Measurements from ENCODE around the gene LRRN2. TPM values are rescaled to one million over a fixed set of nuclear protein-coding genes. Genes with fewer than 3 reads are reported as not detected.

LRRN2 gene
- total RNA-seq, 2 donors from 2014 or later = 6.6 to 8.2 TPM

GRCh38 chr1:204583909-204584632 is 101.5 kb downstream of the LRRN2 start:
- no peak overlapping the region for H3K4me3 ChIP-seq
- H3K9me3 ChIP-seq = no peaks in the 10 kb centered on the region
- H3K4me1 ChIP-seq = peaks cover 0 to 3% of the 10 kb centered on the region in 2 donors
- H3K27me3 ChIP-seq = no peaks in the 10 kb centered on the region
- no peak for TF ChIP-seq CTCF (IDR thresholded peaks at IDR 0.05)
- H3K36me3 ChIP-seq = no peaks in the 10 kb centered on the region
- no peak overlapping the region for H3K27ac ChIP-seq
- no peak for DNase-seq (ENCODE audit: low spot score)

GRCh38 chr1:204581759-204582158 is 103.8 kb downstream of the LRRN2 start:
- Histone ChIP-seq H3K4me1 (peaks cover 0 to 11% of the 10 kb centered on the region in 2 donors), H3K36me3 (no peaks in the 10 kb centered on the region), H3K4me3 (no peak overlapping the region), H3K27me3 (no peaks in the 10 kb centered on the region), H3K27ac (no peak overlapping the region), H3K9me3 (no peaks in the 10 kb centered on the region)
- no peak for DNase-seq (ENCODE audit: low spot score)
- no peak for TF ChIP-seq CTCF (IDR thresholded peaks at IDR 0.05)

- Histone ChIP-seq H3K9me3 (no peaks in the 10 kb centered on the region), H3K36me3 (no peaks in the 10 kb centered on the region)
- DNase-seq (ENCODE audit: low spot score) = no peak
Observed at GRCh38 chr1:204580862-204581261, 104.7 kb downstream of the LRRN2 start.

GRCh38 chr1:204579681-204580080 is 105.9 kb downstream of the LRRN2 start:
- H3K4me3 ChIP-seq = no peak overlapping the region
- no peak overlapping the region for H3K27ac ChIP-seq

More at GRCh38 chr1:204580862-204581261, 104.7 kb downstream of the LRRN2 start:
- H3K27ac ChIP-seq = no peak overlapping the region
- H3K4me3 ChIP-seq = no peak overlapping the region
- H3K27me3 ChIP-seq = no peaks in the 10 kb centered on the region
- no peak for TF ChIP-seq CTCF (IDR thresholded peaks at IDR 0.05)
- peaks cover 0 to 11% of the 10 kb centered on the region in 2 donors for H3K4me1 ChIP-seq

GRCh38 chr1:204578867-204579664 is 106.5 kb downstream of the LRRN2 start:
- no peak for DNase-seq (ENCODE audit: low spot score)
- Histone ChIP-seq H3K27me3 (no peaks in the 10 kb centered on the region), H3K36me3 (no peaks in the 10 kb centered on the region), H3K9me3 (no peaks in the 10 kb centered on the region), H3K4me1 (peaks cover 0 to 25% of the 10 kb centered on the region in 2 donors), H3K4me3 (peak overlapping the region in 1 of 2 donors; percentile 36), H3K27ac (no peak overlapping the region)
- TF ChIP-seq CTCF (IDR thresholded peaks at IDR 0.05) = no peak

More at GRCh38 chr1:204579681-204580080, 105.9 kb downstream of the LRRN2 start:
- Histone ChIP-seq H3K4me1 (peaks cover 0 to 19% of the 10 kb centered on the region in 2 donors), H3K36me3 (no peaks in the 10 kb centered on the region), H3K9me3 (no peaks in the 10 kb centered on the region), H3K27me3 (no peaks in the 10 kb centered on the region)
- no peak for TF ChIP-seq CTCF (IDR thresholded peaks at IDR 0.05)
- DNase-seq (ENCODE audit: low spot score) = no peak
